H1 (cell line): Measurements from ENCODE around the gene DUSP10. TPM values are rescaled to one million over a fixed set of nuclear protein-coding genes. Genes with fewer than 3 reads are reported as not detected.

ENCODE experiments used
- CTCF ChIA-PET: fragments of 300-600 bp; sonication (Branson Sonifier 250); formaldehyde crosslinking; loops from one replicate; lab custom pipeline; 2021; ENCODE audit not compliant: partially characterized antibody; lab: Charles Lee
- POLR2A ChIA-PET: fragments of 300-600 bp; sonication (Branson Sonifier 250); formaldehyde crosslinking; loops from one replicate; lab custom pipeline; 2021; ENCODE audit warnings: inconsistent platforms; ENCODE audit not compliant: partially characterized antibody; lab: Charles Lee
- DNase-seq, 2 experiments: peaks; one replicate each; pipeline versions ENCODE4 v3.0.0 to v3.0.0-alpha.2; 2010 to 2022; ENCODE audit warnings: low spot score in 2 of 2, low read depth in 1 of 2, mixed read lengths in 1 of 2
- FAIRE-seq: peaks from 2 replicates; lab custom pipeline; 2011; peaks lifted over from hg19 to GRCh38; lab: Jason Lieb, UNC
- H2AFZ ChIP-seq: 2 replicates; pipeline ENCODE4 v1.8.1; 2012; ENCODE audit warnings: low read length, inconsistent platforms
- H2AK5ac ChIP-seq: 2 replicates; pipeline ENCODE4 v1.6.1; 2013; ENCODE audit warnings: low read depth, low read length
- H2BK120ac ChIP-seq: replicated peaks from 2 replicates; pipeline ENCODE3; 2013; ENCODE audit warnings: low read depth, low read length, inconsistent platforms
- H2BK12ac ChIP-seq: 2 replicates; pipeline ENCODE4 v1.6.1; 2013; ENCODE audit warnings: low read depth, low read length
- H2BK15ac ChIP-seq: 2 replicates; pipeline ENCODE4 v1.6.1; 2013; ENCODE audit warnings: low read length
- H2BK20ac ChIP-seq: 2 replicates; pipeline ENCODE4 v1.6.1; 2013; ENCODE audit warnings: low read length
- H2BK5ac ChIP-seq: 2 replicates; pipeline ENCODE4 v1.6.1; 2013; ENCODE audit warnings: low read depth, low read length
- H3K14ac ChIP-seq: 2 replicates; pipeline ENCODE4 v1.6.1; 2013; ENCODE audit warnings: inconsistent platforms; ENCODE audit not compliant: insufficient read length
- H3K18ac ChIP-seq: 2 replicates; pipeline ENCODE4 v1.6.1; 2013; ENCODE audit warnings: low read length; ENCODE audit errors: extremely low read depth
- H3K23ac ChIP-seq: 2 replicates; pipeline ENCODE4 v1.6.1; 2013; ENCODE audit warnings: inconsistent platforms; ENCODE audit not compliant: insufficient read length
- H3K23me2 ChIP-seq: 2 replicates; pipeline ENCODE4 v1.6.1; 2013; ENCODE audit warnings: low read depth, low read length
- H3K27ac ChIP-seq: 2 replicates; pipeline ENCODE4 v1.6.1; 2011; ENCODE audit warnings: low read depth, low read length, inconsistent platforms
- H3K27me3 ChIP-seq, 4 experiments: replicated peaks in 1 of 4; 1 replicate in 1 of 4; 2 replicates in 3 of 4; pipeline versions ENCODE4 v1.6.1 to v1.8.1; 2011 to 2013; ENCODE audit warnings: low read length in 3 of 4, mild to moderate bottlenecking in 3 of 4, inconsistent platforms in 2 of 4, mixed read lengths in 2 of 4, moderate library complexity in 1 of 4; ENCODE audit not compliant: control insufficient read depth in 3 of 4, insufficient read depth in 3 of 4; ENCODE audit errors: extremely low read depth in 1 of 4
- H3K36me3 ChIP-seq, 4 experiments: 2 replicates each; pipeline versions ENCODE4 v1.6.1 to v1.8.1; 2011 to 2013; ENCODE audit warnings: mild to moderate bottlenecking in 4 of 4, low read length in 3 of 4, moderate library complexity in 2 of 4, control low read depth in 1 of 4, inconsistent platforms in 1 of 4; ENCODE audit not compliant: insufficient read depth in 4 of 4, control insufficient read depth in 2 of 4
- H3K4ac ChIP-seq: replicated peaks from 2 replicates; pipeline ENCODE3; 2013; ENCODE audit warnings: low read length, low read depth, mixed read lengths, inconsistent platforms; ENCODE audit not compliant: insufficient read length
- H3K4me1 ChIP-seq, 4 experiments: replicated peaks in 1 of 4; 1 replicate in 1 of 4; 2 replicates in 3 of 4; pipeline versions ENCODE4 v1.6.1 to v1.8.1; 2011 to 2013; ENCODE audit warnings: low read length in 3 of 4, inconsistent platforms in 2 of 4, mixed read lengths in 1 of 4; ENCODE audit not compliant: insufficient read depth in 4 of 4, control insufficient read depth in 3 of 4
- H3K4me2 ChIP-seq, 2 experiments: 2 replicates each; pipeline versions ENCODE4 v1.6.1 to v1.8.1; 2011 to 2013; ENCODE audit warnings: low read depth in 2 of 2, low read length in 2 of 2, control low read depth in 1 of 2, inconsistent platforms in 1 of 2, mild to moderate bottlenecking in 1 of 2; ENCODE audit not compliant: insufficient read depth in 1 of 2
- H3K4me3 ChIP-seq, 4 experiments: fragments of 200-600, 300-600 bp in 1 of 4; sonication (generic), shearing (Covaris generic), sonication (Bioruptor Twin) in 1 of 4; 2 replicates each; pipeline versions ENCODE4 v1.5.1 to v1.8.1; 2011 to 2016; ENCODE audit warnings: low read length in 4 of 4, low read depth in 3 of 4, control low read depth in 2 of 4, inconsistent platforms in 2 of 4, mild to moderate bottlenecking in 2 of 4, mixed read lengths in 1 of 4, moderate library complexity in 1 of 4; ENCODE audit not compliant: insufficient read depth in 2 of 4; ENCODE audit errors: extremely low read depth in 1 of 4
- H3K56ac ChIP-seq: replicated peaks from 2 replicates; pipeline ENCODE3; 2013; ENCODE audit warnings: low read depth, mild to moderate bottlenecking, mixed read lengths, low read length, inconsistent platforms; ENCODE audit not compliant: insufficient read length
- H3K79me1 ChIP-seq: 2 replicates; pipeline ENCODE4 v1.6.1; 2013; ENCODE audit warnings: low read depth, low read length, control low read depth
- H3K79me2 ChIP-seq, 2 experiments: 2 replicates each; pipeline versions ENCODE4 v1.6.1 to v1.8.1; 2012 to 2013; ENCODE audit warnings: low read length in 2 of 2, mild to moderate bottlenecking in 2 of 2, inconsistent platforms in 1 of 2; ENCODE audit not compliant: insufficient read depth in 2 of 2, control insufficient read depth in 1 of 2
- H3K9ac ChIP-seq, 4 experiments: replicated peaks in 1 of 4; 1 replicate in 1 of 4; 2 replicates in 3 of 4; pipeline versions ENCODE4 v1.6.1 to v1.8.1; 2011 to 2013; ENCODE audit warnings: low read depth in 3 of 4, low read length in 3 of 4, control low read depth in 2 of 4, mild to moderate bottlenecking in 2 of 4, moderate library complexity in 2 of 4, inconsistent platforms in 1 of 4; ENCODE audit errors: extremely low read depth in 1 of 4
- H3K9me3 ChIP-seq, 2 experiments: 2 replicates each; pipeline versions ENCODE4 v1.6.1 to v1.8.1; 2012 to 2013; ENCODE audit warnings: mild to moderate bottlenecking in 2 of 2, moderate library complexity in 2 of 2, control low read depth in 1 of 2, inconsistent platforms in 1 of 2, low read depth in 1 of 2, low read length in 1 of 2, mixed read lengths in 1 of 2; ENCODE audit not compliant: insufficient read depth in 2 of 2
- H4K20me1 ChIP-seq, 2 experiments: replicated peaks in 1 of 2; 2 replicates each; pipeline versions ENCODE3 to v1.8.1; 2011 to 2013; ENCODE audit warnings: inconsistent platforms in 2 of 2, low read length in 2 of 2, mild to moderate bottlenecking in 1 of 2; ENCODE audit not compliant: insufficient read depth in 2 of 2, control insufficient read depth in 1 of 2
- H4K5ac ChIP-seq: 2 replicates; pipeline ENCODE4 v1.6.1; 2013; ENCODE audit warnings: low read length, low read depth, mixed read lengths, inconsistent platforms; ENCODE audit not compliant: insufficient read length
- H4K8ac ChIP-seq: 2 replicates; pipeline ENCODE4 v1.8.0; 2013; ENCODE audit warnings: mild to moderate bottlenecking, moderate library complexity, low read length, inconsistent platforms; ENCODE audit not compliant: insufficient read depth; ENCODE audit errors: extremely low read depth
- H4K91ac ChIP-seq: replicated peaks from 2 replicates; pipeline ENCODE3; 2013; ENCODE audit warnings: low read length, mixed read lengths, inconsistent platforms; ENCODE audit not compliant: insufficient read length
- CHD2 ChIP-seq: IDR thresholded peaks from 2 replicates; pipeline ENCODE4 v1.6.1; 2012; ENCODE audit warnings: low read length, improper control_type of control experiment
- CREB1 ChIP-seq: IDR thresholded peaks from 2 replicates; pipeline ENCODE4 v1.6.1; 2012; ENCODE audit warnings: inconsistent platforms
- GABPA ChIP-seq: IDR thresholded peaks from 2 replicates; pipeline ENCODE4 v1.6.1; 2011; ENCODE audit warnings: mild to moderate bottlenecking, low read length, moderate library complexity, borderline replicate concordance; ENCODE audit not compliant: insufficient read depth
- RAD21 ChIP-seq, 2 experiments: IDR thresholded peaks in 1 of 2; conservative IDR thresholded peaks in 1 of 2; 2 replicates each; pipeline ENCODE4 v1.6.1; 2011; ENCODE audit warnings: low read depth in 2 of 2, low read length in 2 of 2, improper control_type of control experiment in 1 of 2, inconsistent platforms in 1 of 2, mild to moderate bottlenecking in 1 of 2, moderate library complexity in 1 of 2
- RXRA ChIP-seq: IDR thresholded peaks from 2 replicates; pipeline ENCODE4 v1.6.1; 2011; ENCODE audit warnings: low read depth, mild to moderate bottlenecking, low read length, moderate library complexity; ENCODE audit not compliant: insufficient read depth
- SP1 ChIP-seq: IDR thresholded peaks from 2 replicates; pipeline ENCODE4 v1.6.1; 2011; ENCODE audit warnings: low read depth, low read length
- SP4 ChIP-seq: IDR thresholded peaks from 2 replicates; pipeline ENCODE4 v1.6.1; 2012; ENCODE audit warnings: low read length, inconsistent platforms
- TBP ChIP-seq: IDR thresholded peaks from 2 replicates; pipeline ENCODE4 v1.6.1; 2011; ENCODE audit warnings: low read depth, low read length, improper control_type of control experiment
- WGBS, 2 experiments: shearing (Covaris generic) in 1 of 2; methylation state at CpG; one replicate each; pipeline versions ENCODE4 v1.1.6 to v1.1.7; 2013 to 2015; ENCODE audit warnings: low lambda C conversion rate in 2 of 2, mixed read lengths in 2 of 2, inconsistent platforms in 1 of 2, low coverage in 1 of 2, missing lambda C conversion rate in 1 of 2; ENCODE audit not compliant: insufficient replicate concordance in 2 of 2, insufficient coverage in 1 of 2, insufficient read length in 1 of 2; ENCODE audit errors: extremely low coverage in 1 of 2, missing lambda C conversion rate in 1 of 2; 5-methylcytosine and 5-hydroxymethylcytosine counted together
- polyA plus RNA-seq, 7 experiments: library from polyadenylated mRNA; depleted of rRNA in 3 of 7; stranded (reverse) in 5 of 7; unstranded in 2 of 7; fragments of >200 nt in 5 of 7; fragments of 200-250 nt in 2 of 7; gene quantifications; 1 replicate in 5 of 7; 2 replicates in 1 of 7; 4 replicates in 1 of 7; pipeline versions ENCODE4 v1.2.1 to v1.2.3, GENCODE V29; 2011 to 2013; ENCODE audit warnings: missing spikeins in 2 of 7, mixed read lengths in 2 of 7
- total RNA-seq: library from RNA; stranded (reverse); fragmentation: NEBNext Ultra II Directional; extraction: Animal tissue kit (Norgen Biotek cat#: 25700); gene quantifications from 2 replicates; pipeline ENCODE4 v1.2.1, GENCODE V29; 2021

Gene DUSP10
- total and polyA plus RNA-seq, 2 of the 8 experiments (the other 6 are each of a cell fraction or from before 2014, with no cell fraction given), result 1.2 TPM

DNA sequence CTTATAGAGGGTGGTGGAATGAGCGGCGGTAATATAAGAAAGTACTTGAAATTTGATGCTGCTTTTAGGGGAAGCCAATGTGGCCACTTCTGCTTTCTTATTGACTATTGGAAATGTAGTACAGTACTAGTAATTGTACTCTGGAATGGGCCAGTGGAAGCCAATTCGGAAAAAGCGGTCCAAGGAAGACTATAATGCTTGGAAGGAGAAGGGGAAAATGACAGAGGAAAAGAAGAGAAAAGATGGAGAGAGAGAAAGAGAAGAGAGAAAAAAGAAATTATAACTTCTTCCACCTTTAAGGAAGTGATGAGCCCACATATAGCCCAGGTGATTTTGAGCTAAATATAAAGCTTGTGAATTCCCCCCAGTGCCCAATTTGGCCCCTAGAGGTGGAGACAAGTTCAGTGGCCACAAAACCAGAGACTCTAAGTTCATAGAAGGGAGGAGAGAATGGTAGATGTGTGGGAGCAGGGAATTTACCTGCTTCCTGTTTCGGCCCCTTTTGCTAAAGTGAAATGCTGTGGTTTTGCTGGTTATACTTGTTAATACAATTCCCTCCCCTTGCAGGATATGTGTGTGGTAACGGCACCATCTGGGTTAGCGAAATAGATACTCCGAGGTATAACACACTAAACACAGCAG lies 35.7 kb upstream of the DUSP10 start:
- no peaks in the 10 kb centered on the region for H4K20me1 ChIP-seq
- H3K9me3 ChIP-seq, result no peaks in the 10 kb centered on the region
- no peak overlapping the region for H3K4me2 ChIP-seq
- H3K9ac ChIP-seq, result no peak overlapping the region
- no peaks in the 10 kb centered on the region for H3K27me3 ChIP-seq
- H3K18ac ChIP-seq, result no peak overlapping the region
- no peak overlapping the region for H3K23ac ChIP-seq
- H3K14ac ChIP-seq, result no peak overlapping the region
- POLR2A ChIA-PET, result no interaction called here
- H3K4me3 ChIP-seq, result no peak overlapping the region
- no peaks in the 10 kb centered on the region for H3K4me1 ChIP-seq
- no peak overlapping the region for H2BK120ac ChIP-seq
- no peak overlapping the region for H4K91ac ChIP-seq
- H3K56ac ChIP-seq, result no peak overlapping the region
- no peak overlapping the region for H4K5ac ChIP-seq
- no peak overlapping the region for H2AFZ ChIP-seq
- TF ChIP-seq RXRA (no peak), CHD2 (no peak), TBP (no peak), RAD21 (IDR thresholded peaks at IDR 0.05 in 1 of 2, conservative IDR thresholded peaks at IDR 0.05 in 1 of 2; ENCODE audit: low read depth in 2 of 2, low read length in 2 of 2) (no peak), SP1 (no peak), CREB1 (no peak), GABPA (no peak), SP4 (no peak)
- TF ChIP-seq, all 59 proteins: peak for 0
- no peaks in the 10 kb centered on the region for H3K79me1 ChIP-seq
- CTCF ChIA-PET, result interaction anchor here (0.6 to 1.0 kb wide), 2 partner anchors 25 to 405 kb away, joined by 3 read pairs; no protein-coding TSS in a partner anchor
- FAIRE-seq (no peak), DNase-seq (no peak)
- 93% methylated on average over 8 of the region's 8 CpGs; no CpG with 5 or more reads in 1 of the 2 experiments for WGBS, 2 experiments
- no peaks in the 10 kb centered on the region for H3K79me2 ChIP-seq
- no peaks in the 10 kb centered on the region for H3K36me3 ChIP-seq
- no peak overlapping the region for H2BK15ac ChIP-seq
- H2BK20ac ChIP-seq, result no peak overlapping the region
- H2AK5ac ChIP-seq, result no peak overlapping the region
- H2BK12ac ChIP-seq, result no peak overlapping the region
- no peak overlapping the region for H4K8ac ChIP-seq
- H3K23me2 ChIP-seq, result no peaks in the 10 kb centered on the region
- no peak overlapping the region for H3K27ac ChIP-seq
- no peak overlapping the region for H3K4ac ChIP-seq
- H2BK5ac ChIP-seq, result no peak overlapping the region
